Measurements from ENCODE around the gene CACNA1B. TPM values are rescaled to one million over a fixed set of nuclear protein-coding genes. Genes with fewer than 3 reads are reported as not detected.
A peak's percentile ranks its signal among the peaks of the same experiment; 100 is the strongest.

Gene CACNA1B
- total RNA-seq, 1 experiment from 2014 or later: 7.8 TPM

DNA sequence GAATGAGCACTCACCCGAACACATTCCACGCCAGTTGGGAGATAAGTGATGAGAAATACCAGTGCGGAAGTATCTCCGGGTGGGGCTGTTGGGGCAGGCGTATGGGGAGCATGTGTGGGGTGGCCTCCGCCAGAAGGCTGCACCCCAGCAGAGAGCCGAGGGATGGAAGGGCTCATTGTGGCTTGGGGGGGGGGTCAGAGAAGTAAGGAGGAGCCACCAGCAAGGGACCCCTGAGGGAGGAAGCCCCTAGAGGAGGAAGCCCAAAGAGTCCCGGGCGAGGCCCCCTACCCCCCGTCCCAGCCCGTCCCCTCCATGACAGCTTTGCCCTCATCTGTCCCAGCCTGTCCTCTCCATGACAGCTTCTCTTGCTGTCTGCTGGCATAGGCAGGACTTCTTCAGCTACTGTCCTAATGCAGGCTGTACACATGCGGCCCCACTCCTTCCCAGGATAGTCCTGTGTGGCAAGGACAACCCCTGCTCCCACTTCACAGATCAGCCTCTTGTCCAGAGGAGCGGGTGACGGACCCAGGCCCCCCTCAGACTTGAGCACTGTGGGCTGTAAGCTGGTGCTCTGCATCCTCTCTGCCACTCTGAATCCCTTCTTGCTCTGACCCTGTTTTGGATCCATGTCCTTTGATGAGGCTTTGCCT is 239.6 kb downstream of the CACNA1B start:
- Histone ChIP-seq H4K5ac (ENCODE audit: insufficient read length, low read depth, low read length) (no peak overlapping the region), H3K14ac (ENCODE audit: insufficient read depth, low read length) (no peak overlapping the region), H2BK20ac (ENCODE audit: low read depth, low read length, poor library complexity, severe bottlenecking) (no peak overlapping the region), H4K8ac (replicated peaks; ENCODE audit: insufficient read length, low read depth, low read length) (no peak overlapping the region), H2BK15ac (ENCODE audit: low read depth, low read length) (no peak overlapping the region), H2AFZ (ENCODE audit: low read length) (no peak overlapping the region), H3T11ph (ENCODE audit: low read length) (no peak overlapping the region), H3K4me2 (ENCODE audit: insufficient read depth, insufficient read length, low read length) (no peak overlapping the region), H3K4ac (ENCODE audit: low read depth, low read length) (no peak overlapping the region), H3K23ac (ENCODE audit: insufficient read length, low read depth, low read length) (no peak overlapping the region), H3K79me2 (ENCODE audit: insufficient read depth, low read length) (no peaks in the 10 kb centered on the region), H3K9me3 (ENCODE audit: control insufficient read depth, low read depth, low read length) (peaks cover 29% of the 10 kb centered on the region), H2AK5ac (ENCODE audit: insufficient read length, low read length) (no peak overlapping the region), H2BK12ac (ENCODE audit: insufficient read length, low read depth, low read length) (no peak overlapping the region), H3K4me1 (ENCODE audit: insufficient read depth, low read length) (no peaks in the 10 kb centered on the region), H3K56ac (ENCODE audit: insufficient read length, low read depth, low read length) (no peak overlapping the region), H3K9ac (ENCODE audit: extremely low read depth, insufficient read length, low read length) (no peak overlapping the region), H4K91ac (ENCODE audit: insufficient read length, low read depth, low read length) (no peak overlapping the region), H2BK120ac (ENCODE audit: low read depth, low read length, poor library complexity, severe bottlenecking) (no peak overlapping the region), H3K27ac (ENCODE audit: insufficient read length, low read depth, low read length) (no peak overlapping the region), H3K79me1 (ENCODE audit: insufficient read depth, low read depth, low read length, poor library complexity, severe bottlenecking) (no peaks in the 10 kb centered on the region), H3K18ac (ENCODE audit: insufficient read length, low read depth, low read length) (no peak overlapping the region), H4K20me1 (ENCODE audit: control insufficient read depth, insufficient read depth, insufficient read length) (no peaks in the 10 kb centered on the region), H3K27me3 (ENCODE audit: insufficient read depth, low read length) (no peaks in the 10 kb centered on the region), H2BK5ac (ENCODE audit: insufficient read length, low read length) (no peak overlapping the region), H3K23me2 (ENCODE audit: insufficient read length, low read depth, low read length, poor library complexity, severe bottlenecking) (no peaks in the 10 kb centered on the region)
- TF ChIP-seq, protein P1, sequence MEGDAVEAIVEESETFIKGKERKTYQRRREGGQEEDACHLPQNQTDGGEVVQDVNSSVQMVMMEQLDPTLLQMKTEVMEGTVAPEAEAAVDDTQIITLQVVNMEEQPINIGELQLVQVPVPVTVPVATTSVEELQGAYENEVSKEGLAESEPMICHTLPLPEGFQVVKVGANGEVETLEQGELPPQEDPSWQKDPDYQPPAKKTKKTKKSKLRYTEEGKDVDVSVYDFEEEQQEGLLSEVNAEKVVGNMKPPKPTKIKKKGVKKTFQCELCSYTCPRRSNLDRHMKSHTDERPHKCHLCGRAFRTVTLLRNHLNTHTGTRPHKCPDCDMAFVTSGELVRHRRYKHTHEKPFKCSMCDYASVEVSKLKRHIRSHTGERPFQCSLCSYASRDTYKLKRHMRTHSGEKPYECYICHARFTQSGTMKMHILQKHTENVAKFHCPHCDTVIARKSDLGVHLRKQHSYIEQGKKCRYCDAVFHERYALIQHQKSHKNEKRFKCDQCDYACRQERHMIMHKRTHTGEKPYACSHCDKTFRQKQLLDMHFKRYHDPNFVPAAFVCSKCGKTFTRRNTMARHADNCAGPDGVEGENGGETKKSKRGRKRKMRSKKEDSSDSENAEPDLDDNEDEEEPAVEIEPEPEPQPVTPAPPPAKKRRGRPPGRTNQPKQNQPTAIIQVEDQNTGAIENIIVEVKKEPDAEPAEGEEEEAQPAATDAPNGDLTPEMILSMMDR (conservative IDR thresholded peaks at IDR 0.05): no peak
- Mint-ChIP-seq H3K4me1 (no peaks in the 10 kb centered on the region), H3K27me3 (ENCODE audit: low read depth) (peaks cover 12% of the 10 kb centered on the region), H3K9me3 (peaks cover 41 to 88% of the 10 kb centered on the region in 2 experiments), H3K27ac (no peak overlapping the region), H3K36me3 (ENCODE audit: insufficient read depth in 1 of 3, low read depth in 3 of 3) (peaks cover 32 to 69% (median 34%) of the 10 kb centered on the region in 3 experiments), H3K4me3 (no peak overlapping the region)
- WGBS (ENCODE audit: extremely low coverage, insufficient read length, low lambda C conversion rate): no CpG with 5 or more reads among the region's 14 CpGs
- DNase-seq: peak; percentile 14
